GM12878 (cell line): ENCODE results near the gene SCAP. TPM values are rescaled to one million over a fixed set of nuclear protein-coding genes. Genes with fewer than 3 reads are reported as not detected.

Experiments
- ATAC-seq: fragments of 200-7000 bp; cut with Tn5 transposase; 3 replicates; pipeline ENCODE4 v1.9.1; 2020; ENCODE audit warnings: mild to moderate bottlenecking, moderate library complexity
- BruUV-seq: library from RNA; stranded (reverse); fragments of 400-500 nt; replicated peaks from 2 replicates; lab custom pipeline; 2021; lab: Mats Ljungman, UMichigan
- CTCF ChIA-PET: fragments of 300-600 bp; sonication (Branson Sonifier 250); formaldehyde crosslinking; extraction: SDS; loops from one replicate; lab custom pipeline; 2021; ENCODE audit warnings: inconsistent platforms; lab: Yijun Ruan, JAX
- POLR2A ChIA-PET: fragments of 350-600 bp; formaldehyde crosslinking; extraction: SDS; loops from one replicate; lab custom pipeline; 2021; ENCODE audit warnings: inconsistent platforms; lab: Charles Lee
- RAD21 ChIA-PET: fragments of 300-600 bp; sonication (Branson Sonifier 250); formaldehyde crosslinking; loops from one replicate; lab custom pipeline; 2023; ENCODE audit warnings: antibody characterized with exemption; ENCODE audit not compliant: unreplicated experiment; lab: Charles Lee
- SMC1A ChIA-PET: fragments of 300-600 bp; sonication (Branson Sonifier 250); formaldehyde crosslinking; loops from one replicate; lab custom pipeline; 2023; ENCODE audit not compliant: unreplicated experiment, uncharacterized antibody; lab: Charles Lee
- DNase-seq: peaks from one replicate; pipeline ENCODE4 v3.0.0-alpha.2; 2011; ENCODE audit warnings: low read depth, low spot score
- FAIRE-seq: peaks from 3 replicates; lab custom pipeline; 2011; peaks lifted over from hg19 to GRCh38; lab: Jason Lieb, UNC
- H2AFZ ChIP-seq: 2 replicates; pipeline ENCODE4 v1.6.0; 2011; ENCODE audit warnings: low read depth, low read length, control low read depth; ENCODE audit not compliant: control insufficient read depth
- H3K27ac ChIP-seq: 2 replicates; pipeline ENCODE4 v1.5.1; 2011; ENCODE audit warnings: control low read depth; ENCODE audit not compliant: control insufficient read depth, insufficient read depth
- H3K27me3 ChIP-seq, 2 experiments: replicated peaks in 1 of 2; 2 replicates each; pipeline versions ENCODE4 v1.6.0 to v1.6.1; 2011; ENCODE audit warnings: low read length in 1 of 2; ENCODE audit not compliant: control insufficient read depth in 2 of 2, insufficient read depth in 2 of 2
- H3K36me3 ChIP-seq, 2 experiments: 2 replicates each; pipeline ENCODE4 v1.5.1; 2011; ENCODE audit warnings: low read length in 1 of 2; ENCODE audit not compliant: control insufficient read depth in 2 of 2, insufficient read depth in 2 of 2
- H3K4me1 ChIP-seq: 2 replicates; pipeline ENCODE4 v1.6.1; 2011; ENCODE audit warnings: mild to moderate bottlenecking, low read length, moderate library complexity, mixed read lengths; ENCODE audit not compliant: control insufficient read depth, insufficient read depth
- H3K4me2 ChIP-seq: 2 replicates; pipeline ENCODE4 v1.6.0; 2011; ENCODE audit warnings: control low read depth; ENCODE audit not compliant: control insufficient read depth, insufficient read depth
- H3K4me3 ChIP-seq: fragments of 200-600 bp; sonication (generic); 2 replicates; pipeline ENCODE4 v1.5.1; 2016
- H3K79me2 ChIP-seq: 2 replicates; pipeline ENCODE4 v1.6.0; 2011; ENCODE audit warnings: low read length; ENCODE audit not compliant: control insufficient read depth, insufficient read depth
- H3K9ac ChIP-seq: 2 replicates; pipeline ENCODE4 v1.8.0; 2011; ENCODE audit warnings: low read length, control low read depth, mixed read lengths; ENCODE audit not compliant: control insufficient read depth, insufficient read depth
- H3K9me3 ChIP-seq: replicated peaks from 3 replicates; pipeline ENCODE4 v1.5.1; 2011; ENCODE audit warnings: mild to moderate bottlenecking, low read length; ENCODE audit not compliant: control insufficient read depth, insufficient read depth
- H4K20me1 ChIP-seq: 2 replicates; pipeline ENCODE4 v1.6.0; 2011; ENCODE audit not compliant: control insufficient read depth, insufficient read depth
- CBX5 ChIP-seq: sonication (generic); IDR thresholded peaks from 2 replicates; pipeline ENCODE4 v1.6.1; 2016; ENCODE audit warnings: low read depth, moderate library complexity, mild to moderate bottlenecking, inconsistent platforms
- ETV6 ChIP-seq, 2 experiments: fragments of 450-650 bp in 1 of 2; IDR thresholded peaks in 1 of 2; conservative IDR thresholded peaks in 1 of 2; 2 replicates each; pipeline ENCODE4 v1.6.1; 2014; ENCODE audit warnings: antibody characterized with exemption in 1 of 2, borderline replicate concordance in 1 of 2, low read depth in 1 of 2, mild to moderate bottlenecking in 1 of 2, moderate library complexity in 1 of 2
- GABPA ChIP-seq: IDR thresholded peaks from 2 replicates; pipeline ENCODE4 v1.6.1; 2014; ENCODE audit warnings: antibody characterized with exemption, low read depth, mild to moderate bottlenecking, inconsistent platforms
- REST ChIP-seq: IDR thresholded peaks from 2 replicates; pipeline ENCODE4 v1.6.1; 2012; ENCODE audit warnings: mild to moderate bottlenecking, low read depth, low read length
- TAF1 ChIP-seq: IDR thresholded peaks from 2 replicates; pipeline ENCODE4 v1.6.1; 2011; ENCODE audit warnings: mild to moderate bottlenecking, low read depth, low read length, borderline replicate concordance
- ZBTB4 ChIP-seq: fragments of 450-650 bp; formaldehyde crosslinking; IDR thresholded peaks from 2 replicates; pipeline ENCODE4 v1.4.0; 2022; ENCODE audit warnings: mild to moderate bottlenecking, moderate library complexity
- WGBS: methylation state at CpG from one replicate; pipeline ENCODE4 v1.1.6; 2016; ENCODE audit warnings: low lambda C conversion rate; ENCODE audit not compliant: insufficient replicate concordance, insufficient coverage; ENCODE audit errors: missing lambda C conversion rate; 5-methylcytosine and 5-hydroxymethylcytosine counted together
- in situ Hi-C: fragments of 300-500 bp; cut with MboI; formaldehyde crosslinking; loops from 9 replicates; pipeline ENCODE4 v1.14.3; 2018; ENCODE audit warnings: mixed read lengths
- intact Hi-C: fragments of 100-400 bp; cut with micrococcal nuclease; formaldehyde crosslinking; loops from one replicate; pipeline ENCODE4 v1.14.2; 2022; ENCODE audit not compliant: unreplicated experiment
- polyA plus RNA-seq, 11 experiments: library from polyadenylated mRNA; depleted of rRNA in 4 of 11; unstranded in 6 of 11; stranded (reverse) in 5 of 11; fragments of >200 nt; fragmentation: Nextera tagmentation in 4 of 11; fragmentation: Illumina TruSeq in 1 of 11; extraction: Ambion mirVana in 4 of 11; extraction: Trizol in 1 of 11; gene quantifications; 1 replicate in 1 of 11; 2 replicates in 10 of 11; pipeline versions ENCODE4 v1.2.1 to v1.2.3, GENCODE V29; 2011 to 2016; ENCODE audit warnings: inconsistent platforms in 2 of 11, missing spikeins in 2 of 11, low read depth in 1 of 11
- total RNA-seq, 4 experiments: library from RNA; depleted of rRNA in 3 of 4; stranded (reverse); fragments of >200 nt in 3 of 4; fragmentation: Illumina TruSeq in 1 of 4; extraction: Trizol in 1 of 4; gene quantifications; 2 replicates each; pipeline versions ENCODE4 v1.2.1 to v1.2.3, GENCODE V29; 2013 to 2021

The SCAP gene
- total and polyA plus RNA-seq, 10 of the 15 experiments (the other 5 are each of a cell fraction or from before 2014, with no cell fraction given) = 1.5 to 64.1 (median 27.9) TPM

- BruUV-seq = no TSS peak
- SMC1A ChIA-PET = no interaction called here
- CTCF ChIA-PET = no interaction called here
- Histone ChIP-seq H3K4me2 (no peak overlapping the region), H3K79me2 (peaks cover 55% of the 10 kb centered on the region), H4K20me1 (no peaks in the 10 kb centered on the region), H3K9me3 (no peaks in the 10 kb centered on the region), H3K4me3 (no peak overlapping the region), H3K36me3 (peaks cover 1 to 11% of the 10 kb centered on the region in 2 experiments; a peak in 2 of 4 replicates), H3K27ac (no peak overlapping the region), H3K27me3 (no peaks in the 10 kb centered on the region), H3K9ac (no peak overlapping the region), H2AFZ (no peak overlapping the region), H3K4me1 (peaks cover 6% of the 10 kb centered on the region)
- POLR2A ChIA-PET = interaction anchor here (0.5 kb wide), 1 partner anchor 726 kb away, joined by 5 read pairs; no protein-coding TSS in a partner anchor
- FAIRE-seq (no peak), DNase-seq (no peak), ATAC-seq (no peak)
- in situ Hi-C loops = no loop called here
- RAD21 ChIA-PET = no interaction called here
- intact Hi-C loops = no loop called here
- 78% methylated on average over 3 of the region's 4 CpGs for WGBS
- TF ChIP-seq REST = no peak
- TF ChIP-seq GABPA = no peak
- TF ChIP-seq CBX5 = no peak
- TF ChIP-seq ETV6 (conservative IDR thresholded peaks at IDR 0.05 in 1 of 2, IDR thresholded peaks at IDR 0.05 in 1 of 2; ENCODE audit: borderline replicate concordance in 1 of 2, low read depth in 1 of 2) = no peak
- TF ChIP-seq ZBTB4 (CRISPR knock-in tag) = no peak
- TF ChIP-seq TAF1 = no peak
Measured at GRCh38 chr3:47384425-47384824, 91.3 kb downstream of the SCAP start.
